K562 (cell line): Measurements from ENCODE around the gene FHIT.

Experiments
- BDP1 ChIP-seq: IDR thresholded peaks from 3 replicates; pipeline ENCODE4 v1.6.1; 2011; ENCODE audit not compliant: insufficient read length, insufficient read depth
- CHD4 ChIP-seq: fragments of 200-600 bp; sonication (generic); IDR thresholded peaks from 3 replicates; pipeline ENCODE4 v1.6.1; 2012; ENCODE audit warnings: low read depth, mild to moderate bottlenecking, mixed read lengths, low read length, inconsistent platforms; ENCODE audit not compliant: insufficient read depth, insufficient replicate concordance, poor library complexity, severe bottlenecking
- EWSR1 ChIP-seq: fragments of 450-650 bp; IDR thresholded peaks from 2 replicates; pipeline ENCODE4 v1.6.1; 2018; ENCODE audit warnings: borderline replicate concordance, mild to moderate bottlenecking, low read depth, moderate library complexity; ENCODE audit not compliant: partially characterized antibody
- FOXK2 ChIP-seq, 2 experiments: fragments of 450-650 bp; IDR thresholded peaks in 1 of 2; conservative IDR thresholded peaks in 1 of 2; 2 replicates each; pipeline ENCODE4 v1.6.1; 2016; ENCODE audit warnings: low read depth in 2 of 2, mild to moderate bottlenecking in 1 of 2
- LARP7 ChIP-seq: fragments of 450-650 bp; IDR thresholded peaks from 2 replicates; pipeline ENCODE4 v1.6.1; 2016
- RAD21 ChIP-seq, 2 experiments: fragments of 250-450 bp in 1 of 2; fragments of 450-650 bp in 1 of 2; sonication (Bioruptor Pico) in 1 of 2; formaldehyde crosslinking in 1 of 2; IDR thresholded peaks in 1 of 2; conservative IDR thresholded peaks in 1 of 2; 2 replicates each; pipeline versions ENCODE4 v1.4.0 to v1.8.0; 2020 to 2022; ENCODE audit warnings: mild to moderate bottlenecking in 2 of 2, moderate library complexity in 1 of 2
- RCOR1 ChIP-seq, 2 experiments: IDR thresholded peaks; 2 replicates each; pipeline ENCODE4 v1.6.1; 2012; ENCODE audit warnings: low read depth in 2 of 2, low read length in 2 of 2, borderline replicate concordance in 1 of 2, improper control_type of control experiment in 1 of 2
- RREB1 ChIP-seq: fragments of 250-450 bp; sonication (Bioruptor Pico); IDR thresholded peaks from 2 replicates; pipeline ENCODE4 v1.4.0; 2020
- SIN3A ChIP-seq, 2 experiments: fragments of 150-350 bp in 1 of 2; IDR thresholded peaks; 2 replicates each; pipeline ENCODE4 v1.6.1; 2011 to 2016; ENCODE audit warnings: borderline replicate concordance in 2 of 2, low read depth in 2 of 2, low read length in 2 of 2, mild to moderate bottlenecking in 2 of 2, moderate library complexity in 2 of 2; ENCODE audit not compliant: control insufficient read depth in 1 of 2
- SRSF3 ChIP-seq: fragments of 200-400 bp; formaldehyde crosslinking; IDR thresholded peaks from 2 replicates; pipeline ENCODE4 v1.6.1; 2016; ENCODE audit warnings: mild to moderate bottlenecking, low read length, moderate library complexity; ENCODE audit not compliant: insufficient read depth
- TCF3 ChIP-seq: sonication (generic); formaldehyde crosslinking; IDR thresholded peaks from 2 replicates; pipeline ENCODE4 v1.4.0; 2020; ENCODE audit warnings: mild to moderate bottlenecking, missing genetic modification reagents
- USF2 ChIP-seq: sonication (generic); formaldehyde crosslinking; IDR thresholded peaks from 2 replicates; pipeline ENCODE4 v1.5.0; 2020; ENCODE audit warnings: missing genetic modification reagents
- YY1 ChIP-seq, 3 experiments: IDR thresholded peaks; 2 replicates each; pipeline ENCODE4 v1.6.1; 2011; ENCODE audit warnings: low read length in 2 of 3, mild to moderate bottlenecking in 2 of 3, moderate library complexity in 2 of 3, borderline replicate concordance in 1 of 3, control low read depth in 1 of 3, low read depth in 1 of 3; ENCODE audit not compliant: insufficient read depth in 3 of 3, insufficient replicate concordance in 2 of 3, control insufficient read depth in 1 of 3, insufficient read length in 1 of 3; ENCODE audit errors: extremely low read depth in 1 of 3
- ZNF395 ChIP-seq: fragments of 200-800 bp; sonication (Bioruptor generic); IDR thresholded peaks from 2 replicates; pipeline ENCODE4 v1.6.1; 2017; ENCODE audit warnings: missing genetic modification characterization, missing compliant biosample characterization

GRCh38 chr3:60393946-60394345, 857.3 kb downstream of the FHIT start:
- TF ChIP-seq FOXK2 (conservative IDR thresholded peaks at IDR 0.05 in 1 of 2, IDR thresholded peaks at IDR 0.05 in 1 of 2; ENCODE audit: low read depth in 2 of 2) (no peak), RREB1 (CRISPR knock-in tag) (no peak), RCOR1 (IDR thresholded peaks at IDR 0.05; ENCODE audit: borderline replicate concordance in 1 of 2, low read depth in 2 of 2, low read length in 2 of 2) (no peak), LARP7 (no peak), USF2 (CRISPR knock-in tag) (no peak), RAD21 (CRISPR knock-in tag; conservative IDR thresholded peaks at IDR 0.05 in 1 of 2, IDR thresholded peaks at IDR 0.05 in 1 of 2) (no peak), SRSF3 (no peak), TCF3 (no peak), EWSR1 (no peak), BDP1 (no peak), SIN3A (IDR thresholded peaks at IDR 0.05; ENCODE audit: borderline replicate concordance in 2 of 2, control insufficient read depth in 1 of 2, low read depth in 2 of 2, low read length in 2 of 2) (no peak), YY1 (IDR thresholded peaks at IDR 0.05; ENCODE audit: borderline replicate concordance in 1 of 3, control insufficient read depth in 1 of 3, extremely low read depth in 1 of 3, insufficient read depth in 3 of 3, insufficient read length in 1 of 3, insufficient replicate concordance in 2 of 3, low read depth in 1 of 3, low read length in 2 of 3) (no peak), ZNF395 (CRISPR knock-in tag) (no peak), CHD4 (no peak)
